Liver (tissue), 3 donors: ENCODE data around the gene DOK6.

Experiments used
- CTCF ChIP-seq: fragments of 150-350 bp; IDR thresholded peaks from 2 replicates; pipeline ENCODE4 v1.5.1; 2017; ENCODE audit warnings: improper control_type of control experiment, low read depth, low read length; ENCODE audit not compliant: missing input control
- EGR1 ChIP-seq, 2 donors: IDR thresholded peaks; 2 replicates each; pipeline ENCODE4 v1.6.1; 2016 to 2018; ENCODE audit warnings: antibody characterized with exemption in 2 of 2, low read depth in 2 of 2
- GABPA ChIP-seq, 2 donors: IDR thresholded peaks in 1 of 2; conservative IDR thresholded peaks in 1 of 2; 2 replicates each; pipeline ENCODE4 v1.6.1; 2016; ENCODE audit warnings: antibody characterized with exemption in 2 of 2, mild to moderate bottlenecking in 1 of 2, moderate library complexity in 1 of 2
- JUND ChIP-seq, 2 donors: IDR thresholded peaks; 2 replicates each; pipeline ENCODE4 v1.6.1; 2016; ENCODE audit warnings: antibody characterized with exemption in 2 of 2
- MAX ChIP-seq: IDR thresholded peaks from 2 replicates; pipeline ENCODE4 v1.6.1; 2016; ENCODE audit warnings: antibody characterized with exemption
- RAD21 ChIP-seq, 2 donors: IDR thresholded peaks; 2 replicates each; pipeline ENCODE4 v1.6.1; 2016; ENCODE audit warnings: antibody characterized with exemption in 2 of 2, mild to moderate bottlenecking in 2 of 2
- REST ChIP-seq: IDR thresholded peaks from 2 replicates; pipeline ENCODE4 v1.6.1; 2016; ENCODE audit warnings: antibody characterized with exemption, mild to moderate bottlenecking
- RXRA ChIP-seq, 2 donors: IDR thresholded peaks; 2 replicates each; pipeline ENCODE4 v1.6.1; 2017 to 2018; ENCODE audit warnings: antibody characterized with exemption in 2 of 2, mild to moderate bottlenecking in 1 of 2
- YY1 ChIP-seq: IDR thresholded peaks from 2 replicates; pipeline ENCODE4 v1.6.1; 2016; ENCODE audit warnings: antibody characterized with exemption, mild to moderate bottlenecking
- TF ChIP-seq, protein P1 (sequence below): IDR thresholded peaks from 2 replicates; pipeline ENCODE4 v1.6.1; 2016; ENCODE audit warnings: antibody characterized with exemption
- donor health status: healthy.
- donor health status: healthy.

DNA sequence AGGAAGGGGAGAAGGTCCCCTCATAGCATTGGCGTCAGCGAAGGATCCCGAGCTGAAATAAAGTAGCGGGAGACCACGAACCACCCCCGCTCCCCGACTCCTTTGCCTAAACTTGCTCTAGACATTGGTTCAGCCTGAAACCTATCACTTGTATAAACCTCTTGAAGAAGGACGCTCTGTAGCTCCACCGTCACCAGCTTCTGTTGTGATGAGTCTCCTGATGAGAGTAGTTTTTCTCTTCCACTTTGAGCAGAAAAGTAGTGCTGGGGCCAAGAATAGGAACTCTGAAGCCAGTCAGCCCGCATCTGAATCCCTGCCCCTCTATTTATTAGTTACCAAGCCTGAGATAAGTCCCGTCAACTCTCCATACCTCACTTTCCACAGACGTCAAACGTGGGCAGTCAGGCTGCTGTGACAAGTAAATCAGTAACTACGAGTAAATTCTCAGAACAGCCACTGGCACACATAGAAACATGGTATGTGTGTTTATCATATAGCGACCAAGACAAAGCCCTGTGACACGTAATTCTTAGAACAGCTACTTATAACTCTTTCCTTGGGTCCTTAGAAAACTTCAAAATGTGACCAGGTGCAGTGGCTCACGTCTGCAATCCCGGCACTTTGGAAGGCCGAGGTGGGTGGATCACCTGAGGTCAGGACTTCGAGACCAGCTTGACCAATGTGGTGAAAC, 485.3 kb downstream of the DOK6 start:
- no peak for TF ChIP-seq CTCF
- TF ChIP-seq MAX = no peak
- no peak for TF ChIP-seq EGR1 (IDR thresholded peaks at IDR 0.05; ENCODE audit: low read depth in 2 of 2)
- TF ChIP-seq, protein P1, sequence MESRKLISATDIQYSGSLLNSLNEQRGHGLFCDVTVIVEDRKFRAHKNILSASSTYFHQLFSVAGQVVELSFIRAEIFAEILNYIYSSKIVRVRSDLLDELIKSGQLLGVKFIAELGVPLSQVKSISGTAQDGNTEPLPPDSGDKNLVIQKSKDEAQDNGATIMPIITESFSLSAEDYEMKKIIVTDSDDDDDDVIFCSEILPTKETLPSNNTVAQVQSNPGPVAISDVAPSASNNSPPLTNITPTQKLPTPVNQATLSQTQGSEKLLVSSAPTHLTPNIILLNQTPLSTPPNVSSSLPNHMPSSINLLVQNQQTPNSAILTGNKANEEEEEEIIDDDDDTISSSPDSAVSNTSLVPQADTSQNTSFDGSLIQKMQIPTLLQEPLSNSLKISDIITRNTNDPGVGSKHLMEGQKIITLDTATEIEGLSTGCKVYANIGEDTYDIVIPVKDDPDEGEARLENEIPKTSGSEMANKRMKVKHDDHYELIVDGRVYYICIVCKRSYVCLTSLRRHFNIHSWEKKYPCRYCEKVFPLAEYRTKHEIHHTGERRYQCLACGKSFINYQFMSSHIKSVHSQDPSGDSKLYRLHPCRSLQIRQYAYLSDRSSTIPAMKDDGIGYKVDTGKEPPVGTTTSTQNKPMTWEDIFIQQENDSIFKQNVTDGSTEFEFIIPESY = no peak
- no peak for TF ChIP-seq RAD21 (IDR thresholded peaks at IDR 0.05)
- TF ChIP-seq REST = no peak
- no peak for TF ChIP-seq GABPA (IDR thresholded peaks at IDR 0.05 in 1 of 2, conservative IDR thresholded peaks at IDR 0.05 in 1 of 2)
- no peak for TF ChIP-seq JUND (IDR thresholded peaks at IDR 0.05)
- no peak for TF ChIP-seq RXRA (IDR thresholded peaks at IDR 0.05)
- TF ChIP-seq YY1 = no peak
